ENCODE measurements around the gene RAB11FIP4. TPM values are rescaled to one million over a fixed set of nuclear protein-coding genes. Genes with fewer than 3 reads are reported as not detected.

Gene RAB11FIP4
- total RNA-seq, 1 donor from 2014 or later: 21.2 TPM

DNA sequence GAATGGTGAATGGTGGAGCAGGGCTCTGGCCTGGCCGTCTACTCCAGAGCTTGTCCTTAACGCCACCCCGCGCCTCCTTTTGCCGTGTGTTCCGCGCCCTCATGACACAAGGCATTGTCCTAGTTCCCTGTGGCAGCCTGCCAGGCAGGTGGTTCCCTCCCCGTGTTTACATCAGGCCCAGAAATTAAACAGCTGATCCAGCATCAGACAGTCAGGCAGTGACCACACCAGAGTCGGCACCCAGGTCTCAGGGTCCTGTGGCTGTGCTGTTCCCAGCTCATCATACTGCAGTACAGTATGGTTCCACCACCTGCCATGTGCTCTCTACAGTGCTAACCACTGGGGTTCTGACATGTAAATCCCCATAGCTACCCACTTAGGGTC is 119.7 kb downstream of the RAB11FIP4 start:
- Mint-ChIP-seq H3K9me3 (peaks cover 3% of the 10 kb centered on the region), H3K4me1 (peaks cover 15% of the 10 kb centered on the region), H3K36me3 (no peaks in the 10 kb centered on the region), H3K27ac (no peak overlapping the region), H3K27me3 (ENCODE audit: low read depth) (no peaks in the 10 kb centered on the region), H3K4me3 (no peak overlapping the region)
- DNase-seq (ENCODE audit: low spot score in 2 of 2, unreplicated experiment in 2 of 2): no peak
- TF ChIP-seq, protein P1, sequence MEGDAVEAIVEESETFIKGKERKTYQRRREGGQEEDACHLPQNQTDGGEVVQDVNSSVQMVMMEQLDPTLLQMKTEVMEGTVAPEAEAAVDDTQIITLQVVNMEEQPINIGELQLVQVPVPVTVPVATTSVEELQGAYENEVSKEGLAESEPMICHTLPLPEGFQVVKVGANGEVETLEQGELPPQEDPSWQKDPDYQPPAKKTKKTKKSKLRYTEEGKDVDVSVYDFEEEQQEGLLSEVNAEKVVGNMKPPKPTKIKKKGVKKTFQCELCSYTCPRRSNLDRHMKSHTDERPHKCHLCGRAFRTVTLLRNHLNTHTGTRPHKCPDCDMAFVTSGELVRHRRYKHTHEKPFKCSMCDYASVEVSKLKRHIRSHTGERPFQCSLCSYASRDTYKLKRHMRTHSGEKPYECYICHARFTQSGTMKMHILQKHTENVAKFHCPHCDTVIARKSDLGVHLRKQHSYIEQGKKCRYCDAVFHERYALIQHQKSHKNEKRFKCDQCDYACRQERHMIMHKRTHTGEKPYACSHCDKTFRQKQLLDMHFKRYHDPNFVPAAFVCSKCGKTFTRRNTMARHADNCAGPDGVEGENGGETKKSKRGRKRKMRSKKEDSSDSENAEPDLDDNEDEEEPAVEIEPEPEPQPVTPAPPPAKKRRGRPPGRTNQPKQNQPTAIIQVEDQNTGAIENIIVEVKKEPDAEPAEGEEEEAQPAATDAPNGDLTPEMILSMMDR (IDR thresholded peaks at IDR 0.05; ENCODE audit: unreplicated experiment): no peak

DNA sequence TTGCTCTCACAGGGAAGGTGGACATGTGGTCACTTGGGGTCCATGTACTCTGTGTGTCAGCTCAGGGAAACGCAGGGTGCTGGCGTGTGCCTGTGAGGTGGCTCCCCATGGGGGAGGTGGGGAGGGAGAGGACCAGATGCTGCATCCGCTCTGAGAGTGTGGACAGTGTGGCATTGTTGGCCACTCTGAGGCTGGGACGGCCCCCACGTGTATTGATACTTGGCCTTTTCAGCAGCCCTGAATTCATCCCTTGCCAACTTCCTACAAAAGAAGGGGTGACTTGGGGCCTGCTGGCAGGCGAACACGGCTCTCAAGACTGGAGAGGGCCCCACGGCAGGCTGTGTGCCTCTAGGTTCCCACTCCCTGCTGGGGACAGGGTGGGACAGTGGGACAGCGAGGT is 120.1 kb downstream of the RAB11FIP4 start:
- Mint-ChIP-seq H3K36me3 (no peaks in the 10 kb centered on the region), H3K27me3 (ENCODE audit: low read depth) (no peaks in the 10 kb centered on the region), H3K27ac (no peak overlapping the region), H3K9me3 (peaks cover 2% of the 10 kb centered on the region), H3K4me1 (peaks cover 15% of the 10 kb centered on the region), H3K4me3 (no peak overlapping the region)
- no peak for DNase-seq (ENCODE audit: low spot score in 2 of 2, unreplicated experiment in 2 of 2)
- TF ChIP-seq, protein P1 (IDR thresholded peaks at IDR 0.05; ENCODE audit: unreplicated experiment): no peak

DNA sequence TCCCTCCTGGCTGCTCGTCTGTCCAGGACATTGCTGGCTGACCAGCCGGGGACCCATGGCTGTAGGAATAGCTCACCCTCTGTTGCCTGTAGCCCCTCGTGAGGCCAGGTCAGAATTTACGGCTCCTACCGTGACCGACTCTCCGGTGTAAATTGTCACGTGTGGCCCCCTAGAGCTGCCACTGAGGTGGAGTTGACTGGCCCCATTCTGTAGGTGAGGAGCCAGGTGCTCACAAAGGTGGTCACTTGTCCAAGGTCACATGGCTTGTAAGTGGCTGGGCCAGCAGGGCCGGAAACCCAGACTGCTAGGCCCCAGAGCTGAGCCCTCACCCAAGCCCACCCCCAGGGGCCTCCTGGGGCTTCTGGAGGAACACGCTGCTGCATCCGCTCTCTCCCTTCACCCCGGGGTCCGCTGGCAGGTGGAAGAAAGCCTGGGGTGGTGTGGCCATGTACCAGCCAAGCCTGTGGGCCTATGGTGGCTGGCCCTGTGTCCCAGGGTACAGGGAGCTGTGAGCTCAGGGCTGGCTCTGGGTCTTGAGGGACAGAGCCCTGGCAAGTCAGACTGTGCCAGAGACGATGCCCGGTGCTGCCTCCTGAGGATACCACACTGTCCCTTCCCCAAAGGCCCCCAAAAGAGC is 120.7 kb downstream of the RAB11FIP4 start:
- Mint-ChIP-seq H3K9me3 (no peaks in the 10 kb centered on the region), H3K36me3 (no peaks in the 10 kb centered on the region), H3K27ac (no peak overlapping the region)

DNA sequence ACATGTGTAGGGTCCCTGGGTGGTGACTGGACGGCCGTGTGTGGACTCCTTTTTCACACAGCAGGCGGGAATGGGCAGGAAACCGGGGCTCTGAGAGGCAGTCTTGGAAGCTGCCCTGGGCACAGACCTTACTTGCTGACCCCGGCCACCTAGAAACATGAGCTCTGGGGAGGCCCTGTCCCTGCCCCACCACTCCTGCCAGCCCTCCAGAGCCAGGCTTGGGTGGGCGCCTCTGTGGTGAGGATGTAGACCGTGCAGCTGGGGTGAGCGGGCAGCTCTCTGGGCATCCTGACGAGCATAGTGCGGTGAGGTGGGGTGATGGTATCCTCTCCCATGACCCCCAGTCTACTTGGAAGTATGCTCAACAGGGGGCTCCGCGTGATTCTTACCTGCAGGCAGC is 121.3 kb downstream of the RAB11FIP4 start:
- no peak for DNase-seq (ENCODE audit: low spot score in 2 of 2, unreplicated experiment in 2 of 2)
- Mint-ChIP-seq H3K4me3 (no peak overlapping the region), H3K9me3 (no peaks in the 10 kb centered on the region), H3K36me3 (peaks cover 2% of the 10 kb centered on the region), H3K27ac (no peak overlapping the region), H3K4me1 (peaks cover 15% of the 10 kb centered on the region), H3K27me3 (ENCODE audit: low read depth) (no peaks in the 10 kb centered on the region)
- TF ChIP-seq, protein P1 (IDR thresholded peaks at IDR 0.05; ENCODE audit: unreplicated experiment): no peak

More for the DNA sequence above, 120.7 kb downstream of the RAB11FIP4 start:
- no peaks in the 10 kb centered on the region for H3K27me3 Mint-ChIP-seq (ENCODE audit: low read depth)
- peaks cover 15% of the 10 kb centered on the region for H3K4me1 Mint-ChIP-seq
- TF ChIP-seq, protein P1 (IDR thresholded peaks at IDR 0.05; ENCODE audit: unreplicated experiment): no peak
- H3K4me3 Mint-ChIP-seq: no peak overlapping the region
- DNase-seq (ENCODE audit: low spot score in 2 of 2, unreplicated experiment in 2 of 2): no peak

DNA sequence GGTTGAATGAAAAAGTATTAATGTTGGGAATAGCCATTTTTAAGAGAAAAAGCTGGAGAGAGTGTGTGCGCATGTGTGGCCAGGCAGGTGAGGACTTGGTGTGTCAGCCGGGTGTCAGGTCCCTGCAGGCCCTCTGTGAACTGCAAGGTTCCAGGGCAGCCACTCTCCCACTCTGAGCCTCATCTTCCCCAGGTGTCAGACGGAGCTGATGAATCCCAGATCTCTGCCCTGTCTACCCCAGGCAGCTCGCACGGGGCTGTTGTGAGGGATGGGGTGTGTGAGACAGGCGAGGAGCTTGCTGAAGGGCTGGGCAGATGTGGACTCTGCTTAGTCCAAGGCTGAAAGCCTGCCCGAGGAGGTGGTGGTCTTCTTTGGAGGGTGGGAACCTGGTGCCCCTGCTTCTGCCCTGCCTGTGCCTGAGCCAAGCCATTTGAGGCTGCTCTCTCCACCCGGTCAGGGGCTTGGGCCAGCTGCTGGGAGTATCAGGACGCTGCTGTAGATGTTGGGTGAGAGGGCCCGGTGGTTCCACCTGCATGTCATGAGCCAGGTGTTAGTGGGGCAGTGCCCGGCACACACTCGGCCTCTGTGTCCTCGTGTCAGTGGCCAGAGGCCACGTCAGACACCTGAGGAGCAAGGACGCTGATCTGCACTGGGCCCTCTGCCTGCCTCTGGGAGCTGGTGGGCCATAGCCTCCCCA is 122.4 kb downstream of the RAB11FIP4 start:
- Mint-ChIP-seq H3K27me3 (ENCODE audit: low read depth) (no peaks in the 10 kb centered on the region), H3K36me3 (peaks cover 3% of the 10 kb centered on the region), H3K4me3 (no peak overlapping the region), H3K27ac (no peak overlapping the region), H3K9me3 (no peaks in the 10 kb centered on the region), H3K4me1 (peaks cover 11% of the 10 kb centered on the region)
- DNase-seq (ENCODE audit: low spot score in 2 of 2, unreplicated experiment in 2 of 2): no peak
- TF ChIP-seq, protein P1 (IDR thresholded peaks at IDR 0.05; ENCODE audit: unreplicated experiment): no peak
